K562 (cell line): ENCODE results near the gene RELL2. TPM values are rescaled to one million over a fixed set of nuclear protein-coding genes. Genes with fewer than 3 reads are reported as not detected.

ENCODE experiments used
- CCAR2 ChIP-seq: fragments of 200-400 bp; formaldehyde crosslinking; IDR thresholded peaks from 2 replicates; pipeline ENCODE4 v1.6.1; 2017; ENCODE audit warnings: mild to moderate bottlenecking, low read depth, low read length
- EHMT2 ChIP-seq: fragments of 450-650 bp; IDR thresholded peaks from 2 replicates; pipeline ENCODE4 v1.6.1; 2018; ENCODE audit warnings: antibody characterized with exemption
- RNF2 ChIP-seq: sonication (generic); IDR thresholded peaks from 2 replicates; pipeline ENCODE4 v1.6.1; 2016
- TCF3 ChIP-seq: sonication (generic); formaldehyde crosslinking; IDR thresholded peaks from 2 replicates; pipeline ENCODE4 v1.4.0; 2020; ENCODE audit warnings: mild to moderate bottlenecking, missing genetic modification reagents
- TCF7L2 ChIP-seq: fragments of 150-350 bp; IDR thresholded peaks from 2 replicates; pipeline ENCODE4 v1.6.1; 2016; ENCODE audit warnings: low read depth, mild to moderate bottlenecking, low read length, moderate library complexity
- THRAP3 ChIP-seq: fragments of 450-650 bp; IDR thresholded peaks from 2 replicates; pipeline ENCODE4 v1.6.1; 2016; ENCODE audit warnings: mild to moderate bottlenecking, inconsistent platforms, borderline replicate concordance
- polyA plus RNA-seq, 8 experiments: library from polyadenylated mRNA; depleted of rRNA in 4 of 8; stranded (reverse) in 5 of 8; unstranded in 3 of 8; fragments of >200 nt; fragmentation: Nextera tagmentation in 2 of 8; fragmentation: Illumina TruSeq in 1 of 8; extraction: Ambion mirVana in 2 of 8; extraction: Trizol in 1 of 8; gene quantifications; 2 replicates each; pipeline versions ENCODE4 v1.2.1 to v1.2.3, GENCODE V29; 2011 to 2014; ENCODE audit warnings: inconsistent platforms in 1 of 8, missing spikeins in 1 of 8
- total RNA-seq, 7 experiments: library from RNA; depleted of rRNA in 6 of 7; stranded (reverse); fragments of >200 nt in 6 of 7; fragmentation: Illumina TruSeq in 2 of 7; extraction: Trizol in 2 of 7; gene quantifications; 2 replicates each; pipeline versions ENCODE4 v1.2.1 to v1.2.3, GENCODE V29; 2011 to 2021; ENCODE audit warnings: low replicate concordance in 1 of 7
- TF ChIP-seq, protein P1 (sequence below): sonication (generic); formaldehyde crosslinking; IDR thresholded peaks from 2 replicates; pipeline ENCODE4 v1.8.1; 2023; ENCODE audit warnings: mild to moderate bottlenecking, missing genetic modification reagents
- TF ChIP-seq, protein P2 (sequence below): sonication (generic); formaldehyde crosslinking; IDR thresholded peaks from 2 replicates; pipeline ENCODE4 v1.8.1; 2023; ENCODE audit warnings: missing genetic modification reagents, mild to moderate bottlenecking, borderline replicate concordance
- TF ChIP-seq, protein P3 (sequence below): IDR thresholded peaks from 2 replicates; pipeline ENCODE4 v1.6.1; 2014; ENCODE audit warnings: antibody characterized with exemption
- TF ChIP-seq, protein P4 (sequence below), 3 experiments: fragments of 200-800 bp in 1 of 3; sonication (Bioruptor generic) in 1 of 3; sonication (generic) in 1 of 3; formaldehyde crosslinking in 1 of 3; IDR thresholded peaks; 2 replicates each; pipeline versions ENCODE4 v1.6.1 to v1.8.0; 2016 to 2022; ENCODE audit warnings: mild to moderate bottlenecking in 2 of 3, missing compliant biosample characterization in 2 of 3, missing genetic modification characterization in 2 of 3, missing genetic modification reagents in 1 of 3
- TF ChIP-seq, protein P5 (sequence below): fragments of 450-650 bp; IDR thresholded peaks from 2 replicates; pipeline ENCODE4 v1.6.1; 2016
- TF ChIP-seq, protein P6 (sequence below): fragments of 250-450 bp; sonication (Bioruptor Pico); IDR thresholded peaks from 2 replicates; pipeline ENCODE4 v1.5.0; 2021; ENCODE audit warnings: mild to moderate bottlenecking, borderline replicate concordance

Gene RELL2
- total and polyA plus RNA-seq, 9 of the 15 experiments (the other 6 are each of a cell fraction or from before 2014, with no cell fraction given) = 0.06 to 36.0 (median 14.3) TPM

DNA sequence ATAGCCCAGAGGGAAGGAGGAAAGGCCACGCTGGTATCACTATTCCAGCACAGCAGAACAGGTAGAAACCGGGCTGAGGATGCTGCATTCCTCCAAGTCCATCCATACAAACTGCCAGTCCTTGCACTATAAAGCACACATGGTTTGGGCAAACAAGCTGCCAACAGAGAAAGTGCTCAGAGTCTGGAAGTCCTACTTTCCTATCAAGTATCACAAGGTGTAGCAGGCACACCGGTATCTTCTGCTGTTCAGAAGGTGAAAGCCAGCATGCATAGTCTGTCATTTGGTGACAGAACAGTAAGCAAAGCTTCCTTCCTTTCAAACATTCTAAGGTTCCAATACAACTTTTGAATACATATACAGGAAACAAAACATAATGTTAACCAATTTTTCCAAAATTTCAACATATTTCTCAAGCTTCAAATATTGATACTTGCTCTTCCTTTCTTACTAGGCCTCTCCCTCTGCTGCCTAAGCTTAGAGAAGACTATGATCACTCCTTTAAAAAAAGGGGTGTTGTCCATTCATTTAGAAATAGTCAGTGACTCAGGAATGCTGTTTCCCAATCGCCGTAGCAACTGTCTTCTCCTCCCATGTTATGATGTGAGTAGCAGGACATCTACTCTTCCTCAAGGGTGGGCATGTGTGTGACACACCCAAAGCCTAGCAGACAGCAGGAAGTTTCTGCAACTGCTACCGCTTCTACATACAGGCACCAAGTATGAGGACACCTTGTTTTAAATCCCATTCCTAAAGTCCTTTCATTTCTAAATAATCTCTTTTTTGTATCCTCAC lies 32.7 kb upstream of the RELL2 start (continued):
- TF ChIP-seq, protein P1, sequence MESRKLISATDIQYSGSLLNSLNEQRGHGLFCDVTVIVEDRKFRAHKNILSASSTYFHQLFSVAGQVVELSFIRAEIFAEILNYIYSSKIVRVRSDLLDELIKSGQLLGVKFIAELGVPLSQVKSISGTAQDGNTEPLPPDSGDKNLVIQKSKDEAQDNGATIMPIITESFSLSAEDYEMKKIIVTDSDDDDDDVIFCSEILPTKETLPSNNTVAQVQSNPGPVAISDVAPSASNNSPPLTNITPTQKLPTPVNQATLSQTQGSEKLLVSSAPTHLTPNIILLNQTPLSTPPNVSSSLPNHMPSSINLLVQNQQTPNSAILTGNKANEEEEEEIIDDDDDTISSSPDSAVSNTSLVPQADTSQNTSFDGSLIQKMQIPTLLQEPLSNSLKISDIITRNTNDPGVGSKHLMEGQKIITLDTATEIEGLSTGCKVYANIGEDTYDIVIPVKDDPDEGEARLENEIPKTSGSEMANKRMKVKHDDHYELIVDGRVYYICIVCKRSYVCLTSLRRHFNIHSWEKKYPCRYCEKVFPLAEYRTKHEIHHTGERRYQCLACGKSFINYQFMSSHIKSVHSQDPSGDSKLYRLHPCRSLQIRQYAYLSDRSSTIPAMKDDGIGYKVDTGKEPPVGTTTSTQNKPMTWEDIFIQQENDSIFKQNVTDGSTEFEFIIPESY (CRISPR knock-in tag) = no peak
- TF ChIP-seq RNF2 = no peak
- TF ChIP-seq CCAR2 = no peak
- no peak for TF ChIP-seq TCF3 (CRISPR knock-in tag)
- TF ChIP-seq TCF7L2 = no peak
- no peak for TF ChIP-seq THRAP3
- TF ChIP-seq EHMT2 = no peak
- TF ChIP-seq, protein P2, sequence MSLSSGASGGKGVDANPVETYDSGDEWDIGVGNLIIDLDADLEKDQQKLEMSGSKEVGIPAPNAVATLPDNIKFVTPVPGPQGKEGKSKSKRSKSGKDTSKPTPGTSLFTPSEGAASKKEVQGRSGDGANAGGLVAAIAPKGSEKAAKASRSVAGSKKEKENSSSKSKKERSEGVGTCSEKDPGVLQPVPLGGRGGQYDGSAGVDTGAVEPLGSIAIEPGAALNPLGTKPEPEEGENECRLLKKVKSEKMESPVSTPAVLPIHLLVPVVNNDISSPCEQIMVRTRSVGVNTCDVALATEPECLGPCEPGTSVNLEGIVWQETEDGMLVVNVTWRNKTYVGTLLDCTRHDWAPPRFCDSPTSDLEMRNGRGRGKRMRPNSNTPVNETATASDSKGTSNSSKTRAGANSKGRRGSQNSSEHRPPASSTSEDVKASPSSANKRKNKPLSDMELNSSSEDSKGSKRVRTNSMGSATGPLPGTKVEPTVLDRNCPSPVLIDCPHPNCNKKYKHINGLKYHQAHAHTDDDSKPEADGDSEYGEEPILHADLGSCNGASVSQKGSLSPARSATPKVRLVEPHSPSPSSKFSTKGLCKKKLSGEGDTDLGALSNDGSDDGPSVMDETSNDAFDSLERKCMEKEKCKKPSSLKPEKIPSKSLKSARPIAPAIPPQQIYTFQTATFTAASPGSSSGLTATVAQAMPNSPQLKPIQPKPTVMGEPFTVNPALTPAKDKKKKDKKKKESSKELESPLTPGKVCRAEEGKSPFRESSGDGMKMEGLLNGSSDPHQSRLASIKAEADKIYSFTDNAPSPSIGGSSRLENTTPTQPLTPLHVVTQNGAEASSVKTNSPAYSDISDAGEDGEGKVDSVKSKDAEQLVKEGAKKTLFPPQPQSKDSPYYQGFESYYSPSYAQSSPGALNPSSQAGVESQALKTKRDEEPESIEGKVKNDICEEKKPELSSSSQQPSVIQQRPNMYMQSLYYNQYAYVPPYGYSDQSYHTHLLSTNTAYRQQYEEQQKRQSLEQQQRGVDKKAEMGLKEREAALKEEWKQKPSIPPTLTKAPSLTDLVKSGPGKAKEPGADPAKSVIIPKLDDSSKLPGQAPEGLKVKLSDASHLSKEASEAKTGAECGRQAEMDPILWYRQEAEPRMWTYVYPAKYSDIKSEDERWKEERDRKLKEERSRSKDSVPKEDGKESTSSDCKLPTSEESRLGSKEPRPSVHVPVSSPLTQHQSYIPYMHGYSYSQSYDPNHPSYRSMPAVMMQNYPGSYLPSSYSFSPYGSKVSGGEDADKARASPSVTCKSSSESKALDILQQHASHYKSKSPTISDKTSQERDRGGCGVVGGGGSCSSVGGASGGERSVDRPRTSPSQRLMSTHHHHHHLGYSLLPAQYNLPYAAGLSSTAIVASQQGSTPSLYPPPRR (CRISPR knock-in tag) = 0 out of 2 replicates have a peak, but pooled peaks have one; percentile 42
- TF ChIP-seq, protein P3, sequence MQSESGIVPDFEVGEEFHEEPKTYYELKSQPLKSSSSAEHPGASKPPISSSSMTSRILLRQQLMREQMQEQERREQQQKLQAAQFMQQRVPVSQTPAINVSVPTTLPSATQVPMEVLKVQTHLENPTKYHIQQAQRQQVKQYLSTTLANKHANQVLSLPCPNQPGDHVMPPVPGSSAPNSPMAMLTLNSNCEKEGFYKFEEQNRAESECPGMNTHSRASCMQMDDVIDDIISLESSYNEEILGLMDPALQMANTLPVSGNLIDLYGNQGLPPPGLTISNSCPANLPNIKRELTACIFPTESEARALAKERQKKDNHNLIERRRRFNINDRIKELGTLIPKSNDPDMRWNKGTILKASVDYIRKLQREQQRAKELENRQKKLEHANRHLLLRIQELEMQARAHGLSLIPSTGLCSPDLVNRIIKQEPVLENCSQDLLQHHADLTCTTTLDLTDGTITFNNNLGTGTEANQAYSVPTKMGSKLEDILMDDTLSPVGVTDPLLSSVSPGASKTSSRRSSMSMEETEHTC = no peak
- TF ChIP-seq, protein P4, sequence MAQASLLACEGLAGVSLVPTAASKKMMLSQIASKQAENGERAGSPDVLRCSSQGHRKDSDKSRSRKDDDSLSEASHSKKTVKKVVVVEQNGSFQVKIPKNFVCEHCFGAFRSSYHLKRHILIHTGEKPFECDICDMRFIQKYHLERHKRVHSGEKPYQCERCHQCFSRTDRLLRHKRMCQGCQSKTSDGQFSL (CRISPR knock-in tag; IDR thresholded peaks at IDR 0.05) = no peak
- TF ChIP-seq, protein P4 (tag; IDR thresholded peaks at IDR 0.05) = no peak
- TF ChIP-seq, protein P5, sequence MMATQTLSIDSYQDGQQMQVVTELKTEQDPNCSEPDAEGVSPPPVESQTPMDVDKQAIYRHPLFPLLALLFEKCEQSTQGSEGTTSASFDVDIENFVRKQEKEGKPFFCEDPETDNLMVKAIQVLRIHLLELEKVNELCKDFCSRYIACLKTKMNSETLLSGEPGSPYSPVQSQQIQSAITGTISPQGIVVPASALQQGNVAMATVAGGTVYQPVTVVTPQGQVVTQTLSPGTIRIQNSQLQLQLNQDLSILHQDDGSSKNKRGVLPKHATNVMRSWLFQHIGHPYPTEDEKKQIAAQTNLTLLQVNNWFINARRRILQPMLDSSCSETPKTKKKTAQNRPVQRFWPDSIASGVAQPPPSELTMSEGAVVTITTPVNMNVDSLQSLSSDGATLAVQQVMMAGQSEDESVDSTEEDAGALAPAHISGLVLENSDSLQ = peak; percentile 65
- TF ChIP-seq, protein P6, sequence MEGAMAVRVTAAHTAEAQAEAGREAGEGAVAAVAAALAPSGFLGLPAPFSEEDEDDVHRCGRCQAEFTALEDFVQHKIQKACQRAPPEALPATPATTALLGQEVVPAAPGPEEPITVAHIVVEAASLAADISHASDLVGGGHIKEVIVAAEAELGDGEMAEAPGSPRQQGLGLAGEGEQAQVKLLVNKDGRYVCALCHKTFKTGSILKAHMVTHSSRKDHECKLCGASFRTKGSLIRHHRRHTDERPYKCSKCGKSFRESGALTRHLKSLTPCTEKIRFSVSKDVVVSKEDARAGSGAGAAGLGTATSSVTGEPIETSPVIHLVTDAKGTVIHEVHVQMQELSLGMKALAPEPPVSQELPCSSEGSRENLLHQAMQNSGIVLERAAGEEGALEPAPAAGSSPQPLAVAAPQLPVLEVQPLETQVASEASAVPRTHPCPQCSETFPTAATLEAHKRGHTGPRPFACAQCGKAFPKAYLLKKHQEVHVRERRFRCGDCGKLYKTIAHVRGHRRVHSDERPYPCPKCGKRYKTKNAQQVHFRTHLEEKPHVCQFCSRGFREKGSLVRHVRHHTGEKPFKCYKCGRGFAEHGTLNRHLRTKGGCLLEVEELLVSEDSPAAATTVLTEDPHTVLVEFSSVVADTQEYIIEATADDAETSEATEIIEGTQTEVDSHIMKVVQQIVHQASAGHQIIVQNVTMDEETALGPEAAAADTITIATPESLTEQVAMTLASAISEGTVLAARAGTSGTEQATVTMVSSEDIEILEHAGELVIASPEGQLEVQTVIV (CRISPR knock-in tag) = no peak
